H1 (cell line): ENCODE data around the gene TUBGCP2. TPM values are rescaled to one million over a fixed set of nuclear protein-coding genes. Genes with fewer than 3 reads are reported as not detected.

ENCODE experiments used
- CBX5 ChIP-seq: fragments of 300-800, 300-1000 bp; sonication (generic); IDR thresholded peaks from 2 replicates; pipeline ENCODE4 v1.7.1; 2016; ENCODE audit warnings: antibody characterized with exemption, low read length, low read depth
- CHD7 ChIP-seq: fragments of 300-600 bp; sonication (generic); IDR thresholded peaks from 2 replicates; pipeline ENCODE4 v1.7.1; 2012; ENCODE audit warnings: low read length, moderate library complexity, mild to moderate bottlenecking, inconsistent platforms; ENCODE audit not compliant: insufficient replicate concordance
- EGR1 ChIP-seq: IDR thresholded peaks from 2 replicates; pipeline ENCODE4 v1.6.1; 2011; ENCODE audit warnings: low read depth, low read length, borderline replicate concordance
- EP300 ChIP-seq, 2 experiments: IDR thresholded peaks; 1 replicate in 1 of 2; 2 replicates in 1 of 2; pipeline ENCODE4 v1.6.1; 2011 to 2012; ENCODE audit warnings: low read depth in 2 of 2, low read length in 2 of 2, mild to moderate bottlenecking in 2 of 2, borderline replicate concordance in 1 of 2, inconsistent platforms in 1 of 2, moderate library complexity in 1 of 2
- POLR2AphosphoS5 ChIP-seq: IDR thresholded peaks from 2 replicates; pipeline ENCODE4 v1.6.1; 2011; ENCODE audit warnings: low read depth, low read length
- RFX5 ChIP-seq: IDR thresholded peaks from 2 replicates; pipeline ENCODE4 v1.6.1; 2011; ENCODE audit warnings: low read depth, low read length, improper control_type of control experiment, borderline replicate concordance
- SAP30 ChIP-seq: fragments of 300-600 bp; sonication (generic); IDR thresholded peaks from 2 replicates; pipeline ENCODE4 v1.7.1; 2012; ENCODE audit warnings: low read length, moderate library complexity, mild to moderate bottlenecking, inconsistent platforms; ENCODE audit not compliant: insufficient read depth, insufficient replicate concordance
- SP2 ChIP-seq: IDR thresholded peaks from 2 replicates; pipeline ENCODE4 v1.6.1; 2012; ENCODE audit warnings: mild to moderate bottlenecking, low read length, inconsistent platforms
- SUZ12 ChIP-seq: fragments of 200-600 bp; sonication (generic); IDR thresholded peaks from 2 replicates; pipeline ENCODE4 v1.6.1; 2012; ENCODE audit warnings: mild to moderate bottlenecking, inconsistent platforms, low read length, moderate library complexity, mixed read lengths
- polyA plus RNA-seq, 7 experiments: library from polyadenylated mRNA; depleted of rRNA in 3 of 7; stranded (reverse) in 5 of 7; unstranded in 2 of 7; fragments of >200 nt in 5 of 7; fragments of 200-250 nt in 2 of 7; gene quantifications; 1 replicate in 5 of 7; 2 replicates in 1 of 7; 4 replicates in 1 of 7; pipeline versions ENCODE4 v1.2.1 to v1.2.3, GENCODE V29; 2011 to 2013; ENCODE audit warnings: missing spikeins in 2 of 7, mixed read lengths in 2 of 7
- total RNA-seq: library from RNA; stranded (reverse); fragmentation: NEBNext Ultra II Directional; extraction: Animal tissue kit (Norgen Biotek cat#: 25700); gene quantifications from 2 replicates; pipeline ENCODE4 v1.2.1, GENCODE V29; 2021

The TUBGCP2 gene
- total and polyA plus RNA-seq, 2 of the 8 experiments (the other 6 are each of a cell fraction or from before 2014, with no cell fraction given) = 34.9 to 51.9 TPM

- no peak for TF ChIP-seq CHD7
- TF ChIP-seq SAP30 = no peak
- no peak for TF ChIP-seq CBX5
- no peak for TF ChIP-seq SUZ12
- no peak for TF ChIP-seq EP300 (IDR thresholded peaks at IDR 0.05; ENCODE audit: borderline replicate concordance in 1 of 2, low read depth in 2 of 2, low read length in 2 of 2)
- TF ChIP-seq SP2 = no peak
- TF ChIP-seq EGR1 = no peak
- no peak for TF ChIP-seq RFX5
- no peak for TF ChIP-seq POLR2AphosphoS5
- TF ChIP-seq, all 59 proteins: peak for 0
Observed at GRCh38 chr10:133342942-133343341, 34.3 kb upstream of the TUBGCP2 start (continued).
